CD4-positive, alpha-beta T cell (primary cell): ENCODE results near the gene ZFYVE27. TPM values are rescaled to one million over a fixed set of nuclear protein-coding genes. Genes with fewer than 3 reads are reported as not detected.

ENCODE experiments used
- ATAC-seq: fragments of 200-7000 bp; cut with Tn5 transposase; one replicate; pipeline ENCODE4 v1.10.0; 2022; ENCODE audit warnings: mild to moderate bottlenecking; ENCODE audit not compliant: poor library complexity
- CTCF ChIA-PET: fragments of 350-600 bp; sonication (Branson Sonifier 250); formaldehyde crosslinking; loops from one replicate; lab custom pipeline; 2021; ENCODE audit warnings: antibody characterized with exemption, inconsistent platforms; lab: Charles Lee
- POLR2A ChIA-PET: fragments of 350-600 bp; sonication (Branson Sonifier 250); formaldehyde crosslinking; loops from one replicate; lab custom pipeline; 2021; ENCODE audit warnings: antibody characterized with exemption, inconsistent platforms; lab: Charles Lee
- DNase-seq, 14 experiments: peaks; one replicate each; pipeline ENCODE4 v3.0.0-alpha.2; 2013 to 2020; ENCODE audit warnings: mixed read lengths in 2 of 14
- H3K27ac ChIP-seq, 2 donors: one replicate each; pipeline versions ENCODE4 v1.5.1 to v1.7.0; 2013; ENCODE audit warnings: low read length in 2 of 2, low read depth in 1 of 2, mild to moderate bottlenecking in 1 of 2
- H3K27me3 ChIP-seq, 2 experiments: 1 replicate in 1 of 2; 2 replicates in 1 of 2; pipeline versions ENCODE4 v1.6.1 to v1.7.0; 2013; ENCODE audit warnings: low read length in 2 of 2, control low read depth in 1 of 2, mild to moderate bottlenecking in 1 of 2, moderate library complexity in 1 of 2; ENCODE audit not compliant: insufficient read depth in 2 of 2, control insufficient read depth in 1 of 2
- H3K36me3 ChIP-seq: one replicate; pipeline ENCODE4 v1.6.1; 2013; ENCODE audit warnings: low read length, control low read depth; ENCODE audit not compliant: insufficient read depth
- H3K4me1 ChIP-seq: one replicate; pipeline ENCODE4 v1.6.1; 2013; ENCODE audit warnings: low read length, control low read depth; ENCODE audit not compliant: insufficient read depth
- H3K4me3 ChIP-seq: one replicate; pipeline ENCODE4 v1.5.1; 2013; ENCODE audit warnings: mild to moderate bottlenecking, low read length, moderate library complexity
- H3K9me3 ChIP-seq, 2 experiments: 1 replicate in 1 of 2; 2 replicates in 1 of 2; pipeline versions ENCODE4 v1.6.1 to v1.7.0; 2013; ENCODE audit warnings: low read length in 2 of 2, mild to moderate bottlenecking in 2 of 2, control low read depth in 1 of 2, moderate library complexity in 1 of 2; ENCODE audit not compliant: control insufficient read depth in 1 of 2, insufficient read depth in 1 of 2
- H3K27ac Mint-ChIP-seq: one replicate; pipeline ENCODE4 v1.8.0; 2020; ENCODE audit warnings: mixed read lengths
- H3K27me3 Mint-ChIP-seq: one replicate; pipeline ENCODE4 v1.8.0; 2021; ENCODE audit warnings: mixed read lengths
- H3K36me3 Mint-ChIP-seq: one replicate; pipeline ENCODE4 v1.8.0; 2021; ENCODE audit warnings: low read depth, mixed read lengths
- H3K4me1 Mint-ChIP-seq: one replicate; pipeline ENCODE4 v1.8.0; 2021; ENCODE audit warnings: low read depth, mixed read lengths
- H3K4me3 Mint-ChIP-seq: one replicate; pipeline ENCODE4 v1.8.0; 2020; ENCODE audit warnings: mild to moderate bottlenecking, mixed read lengths
- H3K9me3 Mint-ChIP-seq: one replicate; pipeline ENCODE4 v1.8.0; 2020; ENCODE audit warnings: mixed read lengths
- intact Hi-C, 2 experiments: fragments of 100-400 bp; cut with DNase I in 1 of 2; cut with micrococcal nuclease in 1 of 2; formaldehyde crosslinking; loops; one replicate each; pipeline versions ENCODE4 v1.15.1 to v1.9.0; 2023 to 2025; cut with DNase I, micrococcal nuclease
- polyA plus RNA-seq, 2 donors: library from polyadenylated mRNA; unstranded; fragments of 120-200 nt; gene quantifications; one replicate each; pipeline ENCODE4 v1.2.1, GENCODE V29; 2013
- total RNA-seq, 174 experiments: library from RNA in 2 of 174; stranded (reverse) in 2 of 174; gene quantifications; one replicate each; pipeline ENCODE4 v1.2.3 and lab custom pipeline; 2021 to 2026
- TF ChIP-seq, protein P1 (sequence below): fragments of 200-600 bp; IDR thresholded peaks from one replicate; pipeline ENCODE4 v1.8.0; 2022; ENCODE audit warnings: antibody characterized with exemption, mild to moderate bottlenecking

Gene ZFYVE27, protein sequence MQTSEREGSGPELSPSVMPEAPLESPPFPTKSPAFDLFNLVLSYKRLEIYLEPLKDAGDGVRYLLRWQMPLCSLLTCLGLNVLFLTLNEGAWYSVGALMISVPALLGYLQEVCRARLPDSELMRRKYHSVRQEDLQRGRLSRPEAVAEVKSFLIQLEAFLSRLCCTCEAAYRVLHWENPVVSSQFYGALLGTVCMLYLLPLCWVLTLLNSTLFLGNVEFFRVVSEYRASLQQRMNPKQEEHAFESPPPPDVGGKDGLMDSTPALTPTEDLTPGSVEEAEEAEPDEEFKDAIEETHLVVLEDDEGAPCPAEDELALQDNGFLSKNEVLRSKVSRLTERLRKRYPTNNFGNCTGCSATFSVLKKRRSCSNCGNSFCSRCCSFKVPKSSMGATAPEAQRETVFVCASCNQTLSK
- total RNA-seq (10 to 100 TPM; 58.4 to 60.6 TPM), total RNA-seq (lab: John Stamatoyannopoulos, UW) (32.5 to 91.3 (median 61.6) reads per million in 172 experiments)
- polyA plus RNA-seq (2013, experiment 1 of 2) = 26.9 TPM
- polyA plus RNA-seq (2013, experiment 2 of 2) = 30.5 TPM

DNA sequence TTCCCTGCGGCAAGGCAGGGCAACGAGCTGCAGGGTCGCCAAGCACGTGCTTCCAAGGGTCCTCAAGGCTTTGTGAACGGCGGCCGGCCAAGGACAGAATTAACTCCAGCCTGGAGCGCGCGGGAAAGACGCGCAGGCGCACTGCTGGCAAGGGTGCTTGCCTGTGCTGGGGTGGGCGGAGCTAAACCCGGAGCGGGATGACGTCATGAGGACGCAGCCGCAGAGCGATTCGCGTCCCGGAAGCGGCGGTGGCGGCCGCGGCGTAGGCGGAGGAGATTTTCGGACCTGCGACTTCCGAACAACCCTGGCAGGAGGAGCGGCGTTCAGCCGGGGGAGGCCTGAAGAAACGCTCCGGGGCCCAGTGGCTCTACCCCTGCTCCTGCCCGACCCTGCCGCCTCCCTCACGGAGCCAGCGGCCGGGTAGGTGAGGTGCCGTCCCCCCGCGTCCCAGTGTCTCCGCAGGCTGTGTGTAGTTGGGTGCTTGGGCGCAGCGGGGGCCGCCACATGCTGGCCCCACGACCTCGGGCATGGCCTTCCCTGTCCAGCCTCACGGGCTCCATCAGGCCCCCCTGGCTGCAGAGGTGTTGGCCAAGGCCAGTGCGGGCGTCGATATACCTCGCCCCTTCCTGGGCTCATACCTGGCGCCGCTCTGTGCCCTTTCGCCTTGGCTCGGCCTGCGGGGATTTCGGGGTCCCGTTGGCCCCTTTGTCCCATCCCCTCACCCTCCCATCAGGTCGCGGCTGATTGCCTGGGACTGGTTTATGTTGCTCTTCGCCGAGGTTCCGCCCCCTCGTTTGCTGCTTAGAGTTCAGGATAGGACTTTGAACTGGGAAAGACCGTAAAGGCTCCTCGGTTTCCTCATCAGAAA lies at the start of gene ZFYVE27:
TSS of gene ZFYVE27 (plus strand) at position 227 of the 868 bp plus-strand sequence. CDS start 1,350 bp downstream, outside the sequence.
- POLR2A ChIA-PET = interaction anchor here (0.5 to 2.3 kb wide), 19 partner anchors 10 to 397 kb away, joined by 3 to 65 read pairs (median 4); partner anchors contain the start of genes AVPI1, GOLGA7B, MARVELD1 and PI4K2A
- peak; percentile 90 for ATAC-seq
- Mint-ChIP-seq H3K9me3 (no peaks in the 10 kb centered on the region), H3K27me3 (no peaks in the 10 kb centered on the region), H3K36me3 (peaks cover 50% of the 10 kb centered on the region), H3K4me3 (peak within 1 kb of the TSS; percentile 97), H3K27ac (peak within 1 kb of the TSS; percentile 92), H3K4me1 (peaks cover 57% of the 10 kb centered on the region)
- Histone ChIP-seq H3K9me3 (no peaks in the 10 kb centered on the region), H3K36me3 (peaks cover 18% of the 10 kb centered on the region), H3K4me3 (peak within 1 kb of the TSS; percentile 80), H3K4me1 (peaks cover 37% of the 10 kb centered on the region), H3K27ac (peak within 1 kb of the TSS; percentile 85 to 92), H3K27me3 (no peaks in the 10 kb centered on the region)
- TF ChIP-seq, protein P1, sequence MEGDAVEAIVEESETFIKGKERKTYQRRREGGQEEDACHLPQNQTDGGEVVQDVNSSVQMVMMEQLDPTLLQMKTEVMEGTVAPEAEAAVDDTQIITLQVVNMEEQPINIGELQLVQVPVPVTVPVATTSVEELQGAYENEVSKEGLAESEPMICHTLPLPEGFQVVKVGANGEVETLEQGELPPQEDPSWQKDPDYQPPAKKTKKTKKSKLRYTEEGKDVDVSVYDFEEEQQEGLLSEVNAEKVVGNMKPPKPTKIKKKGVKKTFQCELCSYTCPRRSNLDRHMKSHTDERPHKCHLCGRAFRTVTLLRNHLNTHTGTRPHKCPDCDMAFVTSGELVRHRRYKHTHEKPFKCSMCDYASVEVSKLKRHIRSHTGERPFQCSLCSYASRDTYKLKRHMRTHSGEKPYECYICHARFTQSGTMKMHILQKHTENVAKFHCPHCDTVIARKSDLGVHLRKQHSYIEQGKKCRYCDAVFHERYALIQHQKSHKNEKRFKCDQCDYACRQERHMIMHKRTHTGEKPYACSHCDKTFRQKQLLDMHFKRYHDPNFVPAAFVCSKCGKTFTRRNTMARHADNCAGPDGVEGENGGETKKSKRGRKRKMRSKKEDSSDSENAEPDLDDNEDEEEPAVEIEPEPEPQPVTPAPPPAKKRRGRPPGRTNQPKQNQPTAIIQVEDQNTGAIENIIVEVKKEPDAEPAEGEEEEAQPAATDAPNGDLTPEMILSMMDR = no peak
- peak; percentile 91 to 98 (median 94) for DNase-seq
- intact Hi-C loops = loop anchor here in 1 of 2 experiments (2.0 to 5.0 kb wide), 4 partner anchors 115 to 398 kb away; partner anchors contain the start of genes MMS19, R3HCC1L, RRP12 and UBTD1
- CTCF ChIA-PET = interaction anchor here (2.0 to 3.5 kb wide), 4 partner anchors 23 to 61 kb away, joined by 5 to 18 read pairs (median 14); partner anchors contain the start of genes AVPI1 and MARVELD1

DNA sequence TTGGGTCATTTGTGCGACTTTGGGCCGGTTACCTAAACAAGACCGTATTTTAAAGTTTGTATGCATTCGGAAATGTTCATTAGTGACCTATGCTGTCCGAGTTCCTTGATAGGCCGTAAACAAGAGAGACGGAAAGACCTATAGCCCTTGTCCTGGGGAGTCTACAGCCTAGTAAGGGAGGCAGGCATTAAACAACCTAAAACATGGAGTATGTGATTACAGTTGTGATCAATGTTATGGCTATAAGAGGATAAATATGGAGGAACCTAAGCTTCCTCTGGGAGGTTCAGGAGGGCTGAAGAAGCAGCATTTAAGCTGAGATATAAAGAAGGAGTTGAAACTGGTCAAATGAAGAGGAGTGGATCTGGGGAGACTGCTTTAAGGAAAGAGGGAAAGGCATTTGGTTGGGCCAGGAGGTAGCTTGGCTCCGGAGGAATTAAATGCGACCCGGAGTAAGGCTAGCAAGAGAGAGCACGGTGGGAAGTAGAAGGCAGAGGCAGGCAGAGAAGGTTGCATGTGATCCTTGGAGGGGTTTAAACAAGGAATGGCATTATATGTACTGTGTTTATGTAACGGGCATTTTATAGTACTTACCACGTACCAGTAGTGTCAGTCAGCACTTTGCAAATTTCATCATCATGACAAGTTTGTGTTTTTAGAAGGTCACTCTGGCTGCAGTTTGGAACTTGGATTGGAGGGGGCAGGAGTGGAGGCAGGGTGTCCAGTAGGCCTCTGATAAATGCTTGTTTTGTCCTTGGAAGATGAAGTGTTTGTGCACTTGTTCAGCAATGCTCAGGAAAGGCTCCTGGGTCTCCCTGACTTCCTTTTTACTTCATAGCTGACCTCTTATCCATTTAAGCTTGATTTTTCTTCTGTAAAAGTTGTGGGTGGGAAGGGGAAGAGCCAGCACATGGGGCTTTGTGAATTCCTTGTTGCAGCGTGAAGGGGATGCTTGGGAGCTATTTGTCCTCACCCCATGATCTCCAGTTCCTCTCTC lies 48.8 kb upstream of the ZFYVE27 start:
- H3K27ac Mint-ChIP-seq = peak overlapping the region; percentile 75
- ChIA-PET POLR2A (interaction anchor here (0.7 to 2.4 kb wide), 16 partner anchors 14 to 446 kb away, joined by 3 to 65 read pairs (median 6); partner anchors contain the start of genes GOLGA7B, MARVELD1, PI4K2A and R3HCC1L), CTCF (interaction anchor here (1.1 to 3.8 kb wide), 5 partner anchors 11 to 48 kb away, joined by 3 to 27 read pairs (median 14); partner anchors contain the start of gene ZFYVE27)
- TF ChIP-seq, protein P1 = no peak
- H3K27ac ChIP-seq = peak overlapping the region; percentile 47 to 52
- no peaks in the 10 kb centered on the region for H3K36me3 ChIP-seq
- intact Hi-C loops = loop anchor here in 1 of 2 experiments (5.0 to 10.0 kb wide), 4 partner anchors 164 to 447 kb away; partner anchors contain the start of genes R3HCC1L and RRP12
- no peaks in the 10 kb centered on the region for H3K27me3 Mint-ChIP-seq
- H3K4me3 ChIP-seq = peak overlapping the region; percentile 82
- H3K4me1 Mint-ChIP-seq = peaks cover 16% of the 10 kb centered on the region
- no peaks in the 10 kb centered on the region for H3K9me3 Mint-ChIP-seq
- no peaks in the 10 kb centered on the region for H3K36me3 Mint-ChIP-seq
- ATAC-seq (no peak), DNase-seq (no peak)
- H3K9me3 ChIP-seq = no peaks in the 10 kb centered on the region
- H3K27me3 ChIP-seq = no peaks in the 10 kb centered on the region
- peaks cover 35% of the 10 kb centered on the region for H3K4me1 ChIP-seq
- H3K4me3 Mint-ChIP-seq = peak overlapping the region; percentile 90
